ENCODE measurements around the gene CNKSR1. TPM values are rescaled to one million over a fixed set of nuclear protein-coding genes. Genes with fewer than 3 reads are reported as not detected.
"Not testable (repeated sequence)": the region's sequence is repeated elsewhere in the genome, so short reads cannot be mapped to it uniquely, and the experiment has no call there.

Gene CNKSR1
- total RNA-seq, 2 experiments from 2014 or later, result 1.3 to 1.5 TPM

GRCh38 chr1:26218906-26219494 lies 41.7 kb downstream of the CNKSR1 start:
- Mint-ChIP-seq H3K4me1 (ENCODE audit: low read depth) (no peaks in the 10 kb centered on the region), H3K27ac (no peak overlapping the region), H3K27me3 (no peaks in the 10 kb centered on the region), H3K36me3 (no peaks in the 10 kb centered on the region), H3K9me3 (no peaks in the 10 kb centered on the region), H3K4me3 (no peak overlapping the region)
- no peak for DNase-seq
- ChIA-PET CTCF (interaction anchor here (1.6 kb wide), 1 partner anchor 74 kb away, joined by 4 read pairs; no protein-coding TSS in a partner anchor), POLR2A (no interaction called here)
- intact Hi-C loops (cut with micrococcal nuclease), result no loop called here

- intact Hi-C loops (cut with micrococcal nuclease), result no loop called here
- Mint-ChIP-seq H3K9me3 (no peaks in the 10 kb centered on the region), H3K4me3 (no peak overlapping the region), H3K27me3 (peaks cover 7% of the 10 kb centered on the region), H3K36me3 (no peaks in the 10 kb centered on the region), H3K4me1 (ENCODE audit: low read depth) (no peaks in the 10 kb centered on the region), H3K27ac (no peak overlapping the region)
- no peak for DNase-seq
- ChIA-PET POLR2A (no interaction called here), CTCF (interaction anchor here (1.2 to 1.6 kb wide), 2 partner anchors 51 to 75 kb away, joined by 3 to 4 read pairs; partner anchors contain the start of gene ZNF593)
Measured at GRCh38 chr1:26220199-26220912, 43.1 kb downstream of the CNKSR1 start.

- H3K27ac Mint-ChIP-seq, result no peak overlapping the region
- ChIA-PET POLR2A (no interaction called here), CTCF (interaction anchor here (1.2 to 2.1 kb wide), 2 partner anchors 13 to 51 kb away, joined by 3 to 9 read pairs; partner anchors contain the start of genes CEP85 and ZNF593)
- no peaks in the 10 kb centered on the region for H3K9me3 Mint-ChIP-seq
- H3K27me3 Mint-ChIP-seq, result peaks cover 13% of the 10 kb centered on the region
- intact Hi-C loops (cut with micrococcal nuclease), result no loop called here
- H3K4me3 Mint-ChIP-seq, result no peak overlapping the region
- H3K4me1 Mint-ChIP-seq (ENCODE audit: low read depth), result peaks cover 5% of the 10 kb centered on the region
- no peaks in the 10 kb centered on the region for H3K36me3 Mint-ChIP-seq
- no peak for DNase-seq
Measured at GRCh38 chr1:26221094-26221493, 43.8 kb downstream of the CNKSR1 start.

DNA sequence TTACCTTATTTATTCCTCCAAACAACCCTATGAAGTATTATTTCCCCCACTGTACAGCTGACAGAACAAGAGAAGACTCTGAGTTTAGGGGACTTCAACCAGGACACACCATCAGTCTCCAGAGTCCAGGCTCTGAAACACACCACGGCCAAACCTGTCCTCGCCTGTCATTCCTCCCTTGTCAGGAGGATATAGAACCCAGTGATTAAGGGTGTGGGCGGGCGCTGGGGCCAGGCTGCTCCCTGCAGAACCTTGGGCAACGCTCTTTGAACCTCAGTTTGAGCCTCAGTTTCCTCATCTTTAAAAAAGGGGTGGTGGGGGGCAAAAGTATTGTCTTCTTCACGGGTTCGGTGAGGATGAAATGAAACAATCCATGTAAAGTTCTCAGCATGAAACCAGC lies 47.3 kb downstream of the CNKSR1 start:
- DNase-seq, result no peak
- Mint-ChIP-seq H3K36me3 (no peaks in the 10 kb centered on the region), H3K27me3 (peaks cover 21% of the 10 kb centered on the region), H3K4me3 (no peak overlapping the region), H3K27ac (no peak overlapping the region), H3K4me1 (ENCODE audit: low read depth) (peaks cover 5% of the 10 kb centered on the region), H3K9me3 (no peaks in the 10 kb centered on the region)
- intact Hi-C loops (cut with micrococcal nuclease), result no loop called here
- POLR2A ChIA-PET, result no interaction called here
- CTCF ChIA-PET, result interaction anchor here (1.2 kb wide), 1 partner anchor 9 kb away, joined by 5 read pairs; the partner anchor contains the start of gene CEP85

- ChIA-PET POLR2A (no interaction called here), CTCF (interaction anchor here (1.0 to 1.2 kb wide), 2 partner anchors 8 to 10 kb away, joined by 3 to 5 read pairs; partner anchors contain the start of gene CEP85)
- intact Hi-C loops (cut with micrococcal nuclease), result no loop called here
- DNase-seq, result peak; percentile 70
- H3K4me1 Mint-ChIP-seq (ENCODE audit: low read depth), result peaks cover 5% of the 10 kb centered on the region
- no peaks in the 10 kb centered on the region for H3K36me3 Mint-ChIP-seq
- H3K27ac Mint-ChIP-seq, result no peak overlapping the region
- H3K9me3 Mint-ChIP-seq, result no peaks in the 10 kb centered on the region
- peaks cover 21% of the 10 kb centered on the region for H3K27me3 Mint-ChIP-seq
- peak overlapping the region; percentile 49 for H3K4me3 Mint-ChIP-seq
Measured at GRCh38 chr1:26225033-26225831, 47.9 kb downstream of the CNKSR1 start.

DNA sequence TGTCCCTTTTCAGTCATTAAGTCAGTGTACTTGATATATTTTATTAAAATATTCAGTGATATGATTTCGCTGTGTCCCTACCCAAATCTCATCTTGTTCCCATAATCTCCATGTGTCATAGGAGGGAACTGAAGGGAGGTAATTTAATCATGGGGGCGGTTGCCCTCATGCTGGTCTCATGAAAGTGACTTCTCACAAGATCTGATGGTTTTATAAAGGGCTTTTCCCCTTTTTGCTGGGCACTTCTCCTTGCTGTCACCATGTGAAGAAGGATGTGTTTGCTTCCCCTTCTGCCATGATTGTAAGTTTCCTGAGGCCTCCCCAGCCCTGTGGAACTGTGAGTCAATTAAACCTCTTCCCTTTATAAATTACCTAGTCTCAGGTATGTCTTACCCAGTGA lies 53.4 kb downstream of the CNKSR1 start:
- H3K4me3 Mint-ChIP-seq, POLR2A ChIA-PET: not testable (repeated sequence)

GRCh38 chr1:26233903-26234643 lies 56.8 kb downstream of the CNKSR1 start, which contains the start of gene CEP85:
TSS of gene CEP85 (plus strand) at chr1:26234200. CDS start at chr1:26239784, 5,584 bp downstream.
- ChIA-PET POLR2A (interaction anchor here (0.8 to 3.0 kb wide), 12 partner anchors 26 to 266 kb away, joined by 3 to 19 read pairs (median 4); partner anchors contain the start of genes C1orf232, PDIK1L, ZNF593 and ZNF593OS), CTCF (interaction anchor here (0.6 to 4.2 kb wide), 63 partner anchors 9 to 338 kb away, joined by 3 to 80 read pairs (median 5); partner anchors contain the start of genes C1orf232, CATSPER4, CD52 and DHDDS)
- Mint-ChIP-seq H3K4me3 (peak within 1 kb of the TSS; percentile 96), H3K36me3 (peaks cover 10% of the 10 kb centered on the region), H3K4me1 (ENCODE audit: low read depth) (peaks cover 36% of the 10 kb centered on the region), H3K9me3 (no peaks in the 10 kb centered on the region), H3K27ac (peak within 1 kb of the TSS; percentile 86), H3K27me3 (no peaks in the 10 kb centered on the region)
- intact Hi-C loops (cut with micrococcal nuclease), result loop anchor here (1.0 to 5.0 kb wide), 6 partner anchors 41 to 802 kb away; partner anchors contain the start of genes MACO1, PDIK1L and ZNF593
- peak; percentile 99 for DNase-seq

More for the DNA sequence above, 53.4 kb downstream of the CNKSR1 start:
- not testable (repeated sequence) for H3K9me3 Mint-ChIP-seq, DNase-seq, H3K36me3 Mint-ChIP-seq, H3K27ac Mint-ChIP-seq
- Mint-ChIP-seq H3K27me3 (peaks cover 11% of the 10 kb centered on the region), H3K4me1 (ENCODE audit: low read depth) (peaks cover 14% of the 10 kb centered on the region)
- CTCF ChIA-PET, result interaction anchor here (0.6 to 2.3 kb wide), 3 partner anchors 45 to 87 kb away, joined by 3 to 13 read pairs (median 3); partner anchors contain the start of gene ZNF593
- intact Hi-C loops (cut with micrococcal nuclease), result loop anchor here (5.0 kb wide), 1 partner anchor 798 kb away; the partner anchor contains the start of gene MACO1

DNA sequence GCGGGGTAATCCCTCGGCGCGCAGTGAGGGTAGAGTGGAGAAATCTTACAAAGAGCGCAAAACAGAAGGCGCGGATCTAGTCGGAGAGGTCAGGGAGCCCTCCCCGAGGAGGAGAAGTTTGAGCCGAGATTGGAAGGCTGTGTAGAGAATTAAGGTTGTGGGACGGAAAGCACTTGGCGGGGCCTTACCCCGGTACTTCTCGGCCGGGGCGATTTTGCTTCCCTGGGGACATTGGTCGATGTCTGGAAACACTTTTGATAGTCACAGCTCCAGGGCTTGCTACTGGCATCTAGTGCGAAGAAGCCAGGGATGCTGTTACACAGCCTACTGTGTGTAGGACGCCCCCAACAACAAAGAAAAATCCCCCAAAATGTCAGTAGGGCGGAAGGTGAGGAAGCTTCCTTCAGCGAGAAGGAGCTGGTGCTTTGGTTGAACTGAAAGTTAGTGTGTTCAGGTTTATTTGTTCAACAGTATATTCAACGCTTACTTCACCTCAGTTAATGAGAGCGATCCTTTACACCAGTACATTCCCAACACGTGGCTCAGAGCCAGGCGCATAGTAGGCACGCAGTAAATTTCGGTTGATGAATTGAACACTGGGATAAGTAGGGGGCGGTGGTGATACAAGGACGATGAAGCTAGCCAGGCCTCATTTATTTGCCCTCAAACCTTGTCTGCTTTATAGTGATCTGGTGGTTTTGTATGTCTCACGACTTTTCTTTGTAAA lies 57.5 kb downstream of the CNKSR1 start:
- intact Hi-C loops (cut with micrococcal nuclease), result loop anchor here (2.0 to 5.0 kb wide), 4 partner anchors 40 to 803 kb away; partner anchors contain the start of genes MACO1 and PDIK1L
- Mint-ChIP-seq H3K27ac (peak overlapping the region; percentile 86), H3K9me3 (no peaks in the 10 kb centered on the region), H3K36me3 (peaks cover 14% of the 10 kb centered on the region), H3K27me3 (no peaks in the 10 kb centered on the region), H3K4me1 (ENCODE audit: low read depth) (peaks cover 36% of the 10 kb centered on the region), H3K4me3 (peak overlapping the region; percentile 96)
- DNase-seq, result peak; percentile 30
- ChIA-PET CTCF (interaction anchor here (0.6 to 4.2 kb wide), 64 partner anchors 9 to 1697 kb away, joined by 3 to 80 read pairs (median 5); partner anchors contain the start of genes C1orf232, CATSPER4, CD52 and DHDDS), POLR2A (interaction anchor here (0.6 to 3.0 kb wide), 11 partner anchors 8 to 265 kb away, joined by 3 to 19 read pairs (median 4); partner anchors contain the start of genes C1orf232, PDIK1L, ZNF593 and ZNF593OS)

DNA sequence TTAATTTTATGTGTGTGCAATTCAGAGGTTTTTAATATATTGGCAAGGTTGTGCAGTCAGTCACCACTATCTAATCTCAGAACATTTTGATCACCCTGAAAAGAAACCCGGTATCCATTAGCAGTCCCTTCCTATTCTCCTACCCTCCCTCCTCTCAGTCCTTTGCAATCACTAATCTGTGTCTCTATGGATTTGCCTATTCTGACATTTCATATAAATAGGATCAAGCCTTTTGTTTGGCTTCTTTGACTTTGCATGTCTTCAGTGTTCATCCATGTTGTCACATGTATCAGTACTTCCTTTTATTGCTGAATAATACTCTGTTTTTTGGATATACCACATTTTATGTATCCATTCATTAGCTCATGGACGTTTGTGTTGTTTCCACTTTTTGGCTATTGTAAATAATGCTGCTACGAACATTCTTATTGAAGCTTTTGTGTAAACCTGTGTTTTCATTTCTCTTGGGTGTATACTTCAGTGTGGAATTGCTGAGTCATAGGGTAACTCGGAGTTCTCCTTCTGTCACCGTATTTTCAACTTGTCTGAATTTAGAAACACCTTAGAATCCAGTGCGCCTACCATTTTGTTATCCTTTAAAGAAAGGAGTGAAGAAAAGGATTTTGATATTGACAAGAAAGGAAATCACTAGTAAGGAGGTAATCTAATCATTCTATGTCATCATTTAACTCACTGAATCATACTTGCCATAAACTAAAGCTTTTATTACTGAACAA lies 60.1 kb downstream of the CNKSR1 start:
- peak overlapping the region; percentile 57 for H3K27ac Mint-ChIP-seq
- H3K27me3 Mint-ChIP-seq, result no peaks in the 10 kb centered on the region
- peaks cover 16% of the 10 kb centered on the region for H3K36me3 Mint-ChIP-seq
- POLR2A ChIA-PET, result no interaction called here
- intact Hi-C loops (cut with micrococcal nuclease), result no loop called here
- DNase-seq, result no peak
- H3K4me3 Mint-ChIP-seq, result no peak overlapping the region
- H3K9me3 Mint-ChIP-seq, result no peaks in the 10 kb centered on the region
- H3K4me1 Mint-ChIP-seq (ENCODE audit: low read depth), result peaks cover 36% of the 10 kb centered on the region
- CTCF ChIA-PET, result interaction anchor here (0.8 to 1.6 kb wide), 4 partner anchors 21 to 194 kb away, joined by 3 to 6 read pairs (median 4); partner anchors contain the start of genes DHDDS and ZNF593

All from activated CD4-positive, alpha-beta memory T cell treated with anti-CD3 and anti-CD28 coated beads for 36 hours (primary cell).